ENCODE data around the gene SYNDIG1L.
"Not testable (repeated sequence)": the region's sequence is repeated elsewhere in the genome, so short reads cannot be mapped to it uniquely, and the experiment has no call there.

The SYNDIG1L gene

DNA sequence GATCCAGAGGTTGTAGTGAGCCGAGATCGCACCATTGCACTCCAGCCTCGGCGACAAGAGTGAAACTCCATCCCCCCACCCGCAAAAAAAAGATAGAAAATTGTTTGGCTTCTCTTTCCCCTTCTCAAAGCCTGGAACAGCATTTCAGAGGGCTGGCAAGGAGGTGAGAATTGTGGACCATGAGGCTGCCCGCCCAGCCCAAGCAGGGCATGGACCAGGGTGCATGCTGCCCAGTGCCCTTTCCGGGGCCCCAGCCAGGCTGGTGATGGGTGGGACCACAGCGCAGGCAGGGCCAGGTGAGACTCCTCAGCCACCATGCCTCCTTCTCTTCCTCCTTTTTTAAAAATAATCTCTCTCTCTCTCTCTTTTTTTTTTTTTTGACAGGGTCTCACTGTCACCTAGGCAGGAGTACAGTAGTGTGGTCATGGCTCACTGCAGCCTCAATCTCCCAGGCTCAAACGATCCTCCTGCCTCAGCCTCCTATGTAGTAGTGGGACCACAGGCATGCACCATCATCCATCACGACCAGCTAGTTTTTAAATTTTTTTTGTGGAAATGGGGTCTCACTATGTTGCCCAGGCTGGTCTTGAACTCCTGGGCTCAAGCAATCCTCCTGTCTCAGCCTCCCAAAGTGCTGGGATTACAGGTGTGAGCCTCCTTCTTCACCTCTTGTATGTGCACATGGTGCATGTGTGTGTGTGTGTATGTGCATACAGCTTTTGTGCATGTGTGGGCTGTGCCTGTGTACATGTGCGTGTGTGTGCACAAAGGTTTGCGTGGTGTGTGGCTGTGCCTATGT, 22.2 kb downstream of the SYNDIG1L start:
- H3K36me3 ChIP-seq (ENCODE audit: insufficient read depth, low read length): no peaks in the 10 kb centered on the region
- H3K4me1 ChIP-seq (ENCODE audit: insufficient read depth, low read length): peaks cover 18% of the 10 kb centered on the region
- no peak overlapping the region for H3K9ac ChIP-seq (ENCODE audit: low read depth, low read length)
- H3K9me3 ChIP-seq (ENCODE audit: control insufficient read depth, insufficient read depth, low read length): no peaks in the 10 kb centered on the region

DNA sequence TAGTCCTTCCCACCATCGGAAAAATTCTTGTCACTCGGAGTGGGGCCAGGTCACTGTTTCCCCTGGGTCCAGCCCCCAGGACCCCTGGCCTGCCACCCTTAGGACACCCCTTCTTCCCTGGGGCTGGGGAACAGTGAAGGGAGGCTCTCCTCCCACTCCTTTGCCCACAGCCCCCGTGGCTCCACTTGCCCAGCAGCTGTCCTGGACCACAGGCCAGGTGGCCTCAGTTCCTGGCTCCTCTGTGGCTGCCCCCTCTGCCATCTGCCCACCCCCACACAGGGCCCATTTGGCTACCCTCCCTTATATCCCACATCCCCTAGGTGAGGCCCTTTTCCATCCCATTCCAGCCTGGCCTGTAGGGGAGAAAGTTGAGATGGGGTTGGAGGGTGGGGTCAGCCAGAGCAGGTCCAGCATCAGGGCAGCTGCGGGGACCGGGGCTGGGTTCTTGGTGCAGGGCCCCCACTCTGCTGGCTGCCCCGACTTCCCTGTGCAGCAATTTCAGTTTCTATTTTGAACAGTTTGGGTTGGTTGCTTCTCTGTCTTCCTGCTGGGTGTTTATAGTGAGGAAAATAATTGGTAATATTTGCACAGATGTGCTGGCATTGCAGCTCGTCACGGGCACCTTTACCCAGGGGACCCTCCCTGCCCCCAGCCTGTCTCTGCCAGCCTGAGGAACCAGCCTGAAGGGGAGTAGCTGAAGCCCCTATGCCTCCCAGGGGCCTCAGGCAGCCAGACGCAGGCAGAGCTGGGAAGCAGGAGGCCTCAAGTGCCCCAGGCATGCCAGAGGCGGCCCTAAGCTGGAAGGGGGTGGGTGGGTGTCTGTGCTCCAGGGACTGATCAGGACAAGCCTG, 23.4 kb downstream of the SYNDIG1L start:
- no peak overlapping the region for H3K9ac ChIP-seq (ENCODE audit: low read depth, low read length)
- no peaks in the 10 kb centered on the region for H3K36me3 ChIP-seq (ENCODE audit: insufficient read depth, low read length)
- peaks cover 18% of the 10 kb centered on the region for H3K4me1 ChIP-seq (ENCODE audit: insufficient read depth, low read length)
- H3K9me3 ChIP-seq (ENCODE audit: control insufficient read depth, insufficient read depth, low read length): no peaks in the 10 kb centered on the region

GRCh38 chr14:74401504-74402241, 24.3 kb downstream of the SYNDIG1L start:
- Histone ChIP-seq H3K9me3 (ENCODE audit: control insufficient read depth, insufficient read depth, low read length) (no peaks in the 10 kb centered on the region), H3K9ac (ENCODE audit: low read depth, low read length) (peak overlapping the region; percentile 26; the same call in 1 of the 2 replicates), H3K36me3 (ENCODE audit: insufficient read depth, low read length) (no peaks in the 10 kb centered on the region), H3K4me1 (ENCODE audit: insufficient read depth, low read length) (peaks cover 18% of the 10 kb centered on the region)

DNA sequence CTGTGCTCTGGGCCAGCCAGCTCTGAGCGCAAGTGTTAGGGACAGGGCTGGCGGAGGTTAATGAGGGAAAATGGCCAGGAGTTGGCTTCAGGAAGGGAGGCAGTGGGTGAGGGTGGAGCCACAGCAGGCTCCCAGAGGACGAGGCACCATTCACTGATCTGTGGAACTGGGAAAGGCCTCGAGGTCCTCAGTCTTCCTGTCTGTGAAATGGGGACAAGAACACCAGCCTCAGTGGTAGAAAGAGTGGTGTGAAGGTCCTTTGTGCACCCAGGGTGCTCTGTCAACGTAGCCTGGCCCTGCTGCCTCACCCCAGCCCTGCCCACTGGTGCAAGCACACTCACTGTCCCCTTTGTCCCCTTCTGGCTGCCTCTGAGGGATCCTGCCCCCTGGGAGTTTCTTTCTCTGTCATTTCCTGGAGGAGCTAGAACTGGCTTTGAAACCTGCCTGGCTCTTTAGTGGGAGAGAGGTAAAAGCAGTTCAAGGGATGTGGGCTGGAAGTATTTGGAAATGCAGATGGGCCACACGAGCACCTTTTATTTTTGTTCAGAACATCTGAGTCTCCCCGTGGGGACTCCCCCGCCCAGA, 25.0 kb downstream of the SYNDIG1L start:
- H3K9me3 ChIP-seq (ENCODE audit: control insufficient read depth, insufficient read depth, low read length): no peaks in the 10 kb centered on the region
- H3K36me3 ChIP-seq (ENCODE audit: insufficient read depth, low read length): no peaks in the 10 kb centered on the region
- H3K4me1 ChIP-seq (ENCODE audit: insufficient read depth, low read length): peaks cover 18% of the 10 kb centered on the region
- H3K9ac ChIP-seq (ENCODE audit: low read depth, low read length): peak overlapping the region; percentile 26; the same call in 1 of the 2 replicates

GRCh38 chr14:74400031-74400685, 25.9 kb downstream of the SYNDIG1L start:
- Histone ChIP-seq H3K36me3 (ENCODE audit: insufficient read depth, low read length) (no peaks in the 10 kb centered on the region), H3K9me3 (ENCODE audit: control insufficient read depth, insufficient read depth, low read length) (no peaks in the 10 kb centered on the region), H3K9ac (ENCODE audit: low read depth, low read length) (no peak overlapping the region), H3K4me1 (ENCODE audit: insufficient read depth, low read length) (peaks cover 23% of the 10 kb centered on the region)

- Histone ChIP-seq H3K4me1 (ENCODE audit: insufficient read depth, low read length) (peaks cover 10% of the 10 kb centered on the region), H3K36me3 (ENCODE audit: insufficient read depth, low read length) (no peaks in the 10 kb centered on the region), H3K9me3 (ENCODE audit: control insufficient read depth, insufficient read depth, low read length) (no peaks in the 10 kb centered on the region), H3K9ac (ENCODE audit: low read depth, low read length) (no peak overlapping the region)
Observed at GRCh38 chr14:74395094-74395493, 30.9 kb downstream of the SYNDIG1L start.

- Histone ChIP-seq H3K36me3 (ENCODE audit: insufficient read depth, low read length) (no peaks in the 10 kb centered on the region), H3K4me1 (ENCODE audit: insufficient read depth, low read length) (peaks cover 12% of the 10 kb centered on the region; the same call in 1 of the 2 replicates), H3K9ac (ENCODE audit: low read depth, low read length) (no peak overlapping the region), H3K9me3 (ENCODE audit: control insufficient read depth, insufficient read depth, low read length) (no peaks in the 10 kb centered on the region)
Observed at GRCh38 chr14:74394549-74394948, 31.5 kb downstream of the SYNDIG1L start.

GRCh38 chr14:74392616-74393570, 33.1 kb downstream of the SYNDIG1L start:
- no peaks in the 10 kb centered on the region for H3K9me3 ChIP-seq (ENCODE audit: control insufficient read depth, insufficient read depth, low read length)
- H3K4me1 ChIP-seq (ENCODE audit: insufficient read depth, low read length): peaks cover 13% of the 10 kb centered on the region; the same call in 1 of the 2 replicates
- H3K36me3 ChIP-seq (ENCODE audit: insufficient read depth, low read length): no peaks in the 10 kb centered on the region
- no peak overlapping the region for H3K9ac ChIP-seq (ENCODE audit: low read depth, low read length)

GRCh38 chr14:74391479-74391878, 34.5 kb downstream of the SYNDIG1L start:
- Histone ChIP-seq H3K36me3 (ENCODE audit: insufficient read depth, low read length) (no peaks in the 10 kb centered on the region), H3K9me3 (ENCODE audit: control insufficient read depth, insufficient read depth, low read length) (no peaks in the 10 kb centered on the region), H3K9ac (ENCODE audit: low read depth, low read length) (no peak overlapping the region), H3K4me1 (ENCODE audit: insufficient read depth, low read length) (peaks cover 13% of the 10 kb centered on the region; the same call in 1 of the 2 replicates)

DNA sequence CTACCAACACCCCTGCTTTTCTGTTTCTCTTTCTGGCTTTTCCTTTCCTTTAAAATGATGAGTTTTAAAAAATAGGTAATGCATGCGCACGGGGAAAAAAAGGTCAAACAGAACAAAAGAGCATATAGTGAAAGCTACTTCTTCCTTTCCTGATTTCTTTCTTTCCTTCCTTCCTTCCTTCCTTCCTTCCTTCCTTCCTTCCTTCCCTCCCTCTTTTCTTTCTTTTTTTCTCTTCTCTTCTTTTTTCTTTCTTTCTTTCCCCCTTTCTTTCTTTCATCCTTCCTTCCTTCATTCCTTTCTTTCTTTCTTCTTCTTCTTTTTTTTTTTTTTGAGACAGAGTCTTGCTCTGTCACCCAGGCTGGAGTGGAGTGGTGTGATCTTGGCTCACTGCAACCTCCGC, 35.5 kb downstream of the SYNDIG1L start:
- not testable (repeated sequence) for H3K9me3 ChIP-seq (ENCODE audit: control insufficient read depth, insufficient read depth, low read length); H3K9ac ChIP-seq (ENCODE audit: low read depth, low read length); H3K36me3 ChIP-seq (ENCODE audit: insufficient read depth, low read length)
- peaks cover 11% of the 10 kb centered on the region; the same call in 1 of the 2 replicates for H3K4me1 ChIP-seq (ENCODE audit: insufficient read depth, low read length)

DNA sequence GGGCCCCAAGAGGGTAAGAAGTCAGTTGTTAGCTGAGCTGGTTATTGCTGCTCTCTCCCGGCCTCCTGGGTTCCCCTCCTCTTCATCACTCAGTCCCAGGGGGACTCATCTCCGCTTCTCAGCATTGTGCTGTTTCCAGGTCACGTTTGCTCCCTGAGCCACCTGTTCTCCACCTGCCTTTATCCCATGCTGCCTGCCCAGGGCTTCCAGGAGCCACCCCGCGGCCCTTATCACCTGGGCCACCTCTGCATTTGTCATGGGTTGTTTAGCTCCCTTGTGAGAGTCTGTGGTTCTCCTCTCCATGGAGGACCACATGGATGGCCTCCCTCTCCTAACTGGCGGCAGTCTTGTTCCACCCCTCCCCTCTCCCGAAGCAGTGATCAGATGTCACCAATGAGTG, 36.0 kb downstream of the SYNDIG1L start:
- no peaks in the 10 kb centered on the region for H3K9me3 ChIP-seq (ENCODE audit: control insufficient read depth, insufficient read depth, low read length)
- H3K4me1 ChIP-seq (ENCODE audit: insufficient read depth, low read length): peaks cover 7% of the 10 kb centered on the region; the same call in 1 of the 2 replicates
- no peaks in the 10 kb centered on the region for H3K36me3 ChIP-seq (ENCODE audit: insufficient read depth, low read length)
- H3K9ac ChIP-seq (ENCODE audit: low read depth, low read length): no peak overlapping the region

GRCh38 chr14:74382231-74382630, 43.8 kb downstream of the SYNDIG1L start:
- Histone ChIP-seq H3K36me3 (ENCODE audit: insufficient read depth, low read length) (no peaks in the 10 kb centered on the region), H3K9me3 (ENCODE audit: control insufficient read depth, insufficient read depth, low read length) (no peaks in the 10 kb centered on the region), H3K9ac (ENCODE audit: low read depth, low read length) (no peak overlapping the region), H3K4me1 (ENCODE audit: insufficient read depth, low read length) (no peaks in the 10 kb centered on the region)

- H3K9ac ChIP-seq (ENCODE audit: low read depth, low read length); H3K36me3 ChIP-seq (ENCODE audit: insufficient read depth, low read length); H3K9me3 ChIP-seq (ENCODE audit: control insufficient read depth, insufficient read depth, low read length); H3K4me1 ChIP-seq (ENCODE audit: insufficient read depth, low read length): not testable (repeated sequence)
Observed at GRCh38 chr14:74381571-74381970, 44.4 kb downstream of the SYNDIG1L start.
